GM12878 (cell line): ENCODE data around the gene GRIN2A. TPM values are rescaled to one million over a fixed set of nuclear protein-coding genes. Genes with fewer than 3 reads are reported as not detected.

Source experiments
- ATAC-seq: fragments of 200-7000 bp; cut with Tn5 transposase; 3 replicates; pipeline ENCODE4 v1.9.1; 2020; ENCODE audit warnings: mild to moderate bottlenecking, moderate library complexity
- BruUV-seq: library from RNA; stranded (reverse); fragments of 400-500 nt; replicated peaks from 2 replicates; lab custom pipeline; 2021; lab: Mats Ljungman, UMichigan
- CTCF ChIA-PET: fragments of 300-600 bp; sonication (Branson Sonifier 250); formaldehyde crosslinking; extraction: SDS; loops from one replicate; lab custom pipeline; 2021; ENCODE audit warnings: inconsistent platforms; lab: Yijun Ruan, JAX
- POLR2A ChIA-PET: fragments of 350-600 bp; formaldehyde crosslinking; extraction: SDS; loops from one replicate; lab custom pipeline; 2021; ENCODE audit warnings: inconsistent platforms; lab: Charles Lee
- RAD21 ChIA-PET: fragments of 300-600 bp; sonication (Branson Sonifier 250); formaldehyde crosslinking; loops from one replicate; lab custom pipeline; 2023; ENCODE audit warnings: antibody characterized with exemption; ENCODE audit not compliant: unreplicated experiment; lab: Charles Lee
- SMC1A ChIA-PET: fragments of 300-600 bp; sonication (Branson Sonifier 250); formaldehyde crosslinking; loops from one replicate; lab custom pipeline; 2023; ENCODE audit not compliant: unreplicated experiment, uncharacterized antibody; lab: Charles Lee
- DNase-seq: peaks from one replicate; pipeline ENCODE4 v3.0.0-alpha.2; 2011; ENCODE audit warnings: low read depth, low spot score
- FAIRE-seq: peaks from 3 replicates; lab custom pipeline; 2011; peaks lifted over from hg19 to GRCh38; lab: Jason Lieb, UNC
- H2AFZ ChIP-seq: 2 replicates; pipeline ENCODE4 v1.6.0; 2011; ENCODE audit warnings: low read depth, low read length, control low read depth; ENCODE audit not compliant: control insufficient read depth
- H3K27ac ChIP-seq: 2 replicates; pipeline ENCODE4 v1.5.1; 2011; ENCODE audit warnings: control low read depth; ENCODE audit not compliant: control insufficient read depth, insufficient read depth
- H3K27me3 ChIP-seq, 2 experiments: replicated peaks in 1 of 2; 2 replicates each; pipeline versions ENCODE4 v1.6.0 to v1.6.1; 2011; ENCODE audit warnings: low read length in 1 of 2; ENCODE audit not compliant: control insufficient read depth in 2 of 2, insufficient read depth in 2 of 2
- H3K36me3 ChIP-seq, 2 experiments: 2 replicates each; pipeline ENCODE4 v1.5.1; 2011; ENCODE audit warnings: low read length in 1 of 2; ENCODE audit not compliant: control insufficient read depth in 2 of 2, insufficient read depth in 2 of 2
- H3K4me1 ChIP-seq: 2 replicates; pipeline ENCODE4 v1.6.1; 2011; ENCODE audit warnings: mild to moderate bottlenecking, low read length, moderate library complexity, mixed read lengths; ENCODE audit not compliant: control insufficient read depth, insufficient read depth
- H3K4me2 ChIP-seq: 2 replicates; pipeline ENCODE4 v1.6.0; 2011; ENCODE audit warnings: control low read depth; ENCODE audit not compliant: control insufficient read depth, insufficient read depth
- H3K4me3 ChIP-seq: fragments of 200-600 bp; sonication (generic); 2 replicates; pipeline ENCODE4 v1.5.1; 2016
- H3K79me2 ChIP-seq: 2 replicates; pipeline ENCODE4 v1.6.0; 2011; ENCODE audit warnings: low read length; ENCODE audit not compliant: control insufficient read depth, insufficient read depth
- H3K9ac ChIP-seq: 2 replicates; pipeline ENCODE4 v1.8.0; 2011; ENCODE audit warnings: low read length, control low read depth, mixed read lengths; ENCODE audit not compliant: control insufficient read depth, insufficient read depth
- H3K9me3 ChIP-seq: replicated peaks from 3 replicates; pipeline ENCODE4 v1.5.1; 2011; ENCODE audit warnings: mild to moderate bottlenecking, low read length; ENCODE audit not compliant: control insufficient read depth, insufficient read depth
- H4K20me1 ChIP-seq: 2 replicates; pipeline ENCODE4 v1.6.0; 2011; ENCODE audit not compliant: control insufficient read depth, insufficient read depth
- NFXL1 ChIP-seq: fragments of 450-650 bp; IDR thresholded peaks from 2 replicates; pipeline ENCODE4 v1.6.1; 2017; ENCODE audit warnings: antibody characterized with exemption, mild to moderate bottlenecking, borderline replicate concordance
- POU2F2 ChIP-seq: IDR thresholded peaks from 3 replicates; pipeline ENCODE4 v1.6.1; 2011; ENCODE audit warnings: low read depth, mild to moderate bottlenecking, low read length, borderline replicate concordance
- WGBS: methylation state at CpG from one replicate; pipeline ENCODE4 v1.1.6; 2016; ENCODE audit warnings: low lambda C conversion rate; ENCODE audit not compliant: insufficient replicate concordance, insufficient coverage; ENCODE audit errors: missing lambda C conversion rate; 5-methylcytosine and 5-hydroxymethylcytosine counted together
- in situ Hi-C: fragments of 300-500 bp; cut with MboI; formaldehyde crosslinking; loops from 9 replicates; pipeline ENCODE4 v1.14.3; 2018; ENCODE audit warnings: mixed read lengths
- intact Hi-C: fragments of 100-400 bp; cut with micrococcal nuclease; formaldehyde crosslinking; loops from one replicate; pipeline ENCODE4 v1.14.2; 2022; ENCODE audit not compliant: unreplicated experiment
- polyA plus RNA-seq, 11 experiments: library from polyadenylated mRNA; depleted of rRNA in 4 of 11; unstranded in 6 of 11; stranded (reverse) in 5 of 11; fragments of >200 nt; fragmentation: Nextera tagmentation in 4 of 11; fragmentation: Illumina TruSeq in 1 of 11; extraction: Ambion mirVana in 4 of 11; extraction: Trizol in 1 of 11; gene quantifications; 1 replicate in 1 of 11; 2 replicates in 10 of 11; pipeline versions ENCODE4 v1.2.1 to v1.2.3, GENCODE V29; 2011 to 2016; ENCODE audit warnings: inconsistent platforms in 2 of 11, missing spikeins in 2 of 11, low read depth in 1 of 11
- total RNA-seq, 4 experiments: library from RNA; depleted of rRNA in 3 of 4; stranded (reverse); fragments of >200 nt in 3 of 4; fragmentation: Illumina TruSeq in 1 of 4; extraction: Trizol in 1 of 4; gene quantifications; 2 replicates each; pipeline versions ENCODE4 v1.2.1 to v1.2.3, GENCODE V29; 2013 to 2021
- TF ChIP-seq, protein P1 (sequence below): fragments of 450-650 bp; IDR thresholded peaks from 2 replicates; pipeline ENCODE4 v1.6.1; 2017; ENCODE audit warnings: mild to moderate bottlenecking, moderate library complexity

Gene GRIN2A
- total and polyA plus RNA-seq, 10 of the 15 experiments (the other 5 are each of a cell fraction or from before 2014, with no cell fraction given): 2.4 to 13.3 (median 7.3) TPM

GRCh38 chr16:9852003-9852402, 330.2 kb downstream of the GRIN2A start:
- H3K27ac ChIP-seq: no peak overlapping the region
- ATAC-seq (no peak), FAIRE-seq (no peak), DNase-seq (no peak)
- H3K4me1 ChIP-seq: no peaks in the 10 kb centered on the region
- no peak overlapping the region for H2AFZ ChIP-seq
- TF ChIP-seq NFXL1 (no peak), POU2F2 (no peak)
- TF ChIP-seq, protein P1, sequence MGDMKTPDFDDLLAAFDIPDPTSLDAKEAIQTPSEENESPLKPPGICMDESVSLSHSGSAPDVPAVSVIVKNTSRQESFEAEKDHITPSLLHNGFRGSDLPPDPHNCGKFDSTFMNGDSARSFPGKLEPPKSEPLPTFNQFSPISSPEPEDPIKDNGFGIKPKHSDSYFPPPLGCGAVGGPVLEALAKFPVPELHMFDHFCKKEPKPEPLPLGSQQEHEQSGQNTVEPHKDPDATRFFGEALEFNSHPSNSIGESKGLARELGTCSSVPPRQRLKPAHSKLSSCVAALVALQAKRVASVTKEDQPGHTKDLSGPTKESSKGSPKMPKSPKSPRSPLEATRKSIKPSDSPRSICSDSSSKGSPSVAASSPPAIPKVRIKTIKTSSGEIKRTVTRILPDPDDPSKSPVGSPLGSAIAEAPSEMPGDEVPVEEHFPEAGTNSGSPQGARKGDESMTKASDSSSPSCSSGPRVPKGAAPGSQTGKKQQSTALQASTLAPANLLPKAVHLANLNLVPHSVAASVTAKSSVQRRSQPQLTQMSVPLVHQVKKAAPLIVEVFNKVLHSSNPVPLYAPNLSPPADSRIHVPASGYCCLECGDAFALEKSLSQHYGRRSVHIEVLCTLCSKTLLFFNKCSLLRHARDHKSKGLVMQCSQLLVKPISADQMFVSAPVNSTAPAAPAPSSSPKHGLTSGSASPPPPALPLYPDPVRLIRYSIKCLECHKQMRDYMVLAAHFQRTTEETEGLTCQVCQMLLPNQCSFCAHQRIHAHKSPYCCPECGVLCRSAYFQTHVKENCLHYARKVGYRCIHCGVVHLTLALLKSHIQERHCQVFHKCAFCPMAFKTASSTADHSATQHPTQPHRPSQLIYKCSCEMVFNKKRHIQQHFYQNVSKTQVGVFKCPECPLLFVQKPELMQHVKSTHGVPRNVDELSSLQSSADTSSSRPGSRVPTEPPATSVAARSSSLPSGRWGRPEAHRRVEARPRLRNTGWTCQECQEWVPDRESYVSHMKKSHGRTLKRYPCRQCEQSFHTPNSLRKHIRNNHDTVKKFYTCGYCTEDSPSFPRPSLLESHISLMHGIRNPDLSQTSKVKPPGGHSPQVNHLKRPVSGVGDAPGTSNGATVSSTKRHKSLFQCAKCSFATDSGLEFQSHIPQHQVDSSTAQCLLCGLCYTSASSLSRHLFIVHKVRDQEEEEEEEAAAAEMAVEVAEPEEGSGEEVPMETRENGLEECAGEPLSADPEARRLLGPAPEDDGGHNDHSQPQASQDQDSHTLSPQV: no peak
- H3K4me3 ChIP-seq: no peak overlapping the region
- BruUV-seq: no TSS peak
- no peaks in the 10 kb centered on the region for H3K27me3 ChIP-seq
- no peaks in the 10 kb centered on the region for H4K20me1 ChIP-seq
- H3K9me3 ChIP-seq: no peaks in the 10 kb centered on the region; the same call in 2 of the 3 replicates
- ChIA-PET SMC1A (interaction anchor here (1.0 to 1.5 kb wide), 5 partner anchors 10 to 19 kb away, joined by 3 to 8 read pairs (median 4); no protein-coding TSS in a partner anchor), RAD21 (no interaction called here), CTCF (no interaction called here), POLR2A (no interaction called here)
- in situ Hi-C loops: no loop called here
- H3K36me3 ChIP-seq: no peaks in the 10 kb centered on the region
- no peaks in the 10 kb centered on the region for H3K79me2 ChIP-seq
- no peak overlapping the region for H3K9ac ChIP-seq
- H3K4me2 ChIP-seq: no peak overlapping the region
- intact Hi-C loops: no loop called here
- WGBS: 13% methylated on average over 5 of the region's 5 CpGs
